HepG2 (cell line): ENCODE measurements around the gene CYSTM1. TPM values are rescaled to one million over a fixed set of nuclear protein-coding genes. Genes with fewer than 3 reads are reported as not detected.

ENCODE experiments used
- CC2D1A ChIP-seq: sonication (generic); formaldehyde crosslinking; IDR thresholded peaks from 2 replicates; pipeline ENCODE4 v1.8.1; 2023; ENCODE audit warnings: mild to moderate bottlenecking, missing genetic modification reagents
- MIER3 ChIP-seq: IDR thresholded peaks from 2 replicates; pipeline ENCODE4 v1.6.1; 2016; ENCODE audit warnings: missing compliant biosample characterization, borderline replicate concordance
- SRY ChIP-seq: sonication (generic); formaldehyde crosslinking; IDR thresholded peaks from 2 replicates; pipeline ENCODE4 v1.8.0; 2022; ENCODE audit warnings: mild to moderate bottlenecking, missing genetic modification reagents
- ZNF101 ChIP-seq: sonication (generic); formaldehyde crosslinking; IDR thresholded peaks from 2 replicates; pipeline ENCODE4 v1.4.0; 2020; ENCODE audit warnings: mild to moderate bottlenecking, low read depth, missing genetic modification reagents, borderline replicate concordance
- ZNF136 ChIP-seq: sonication (generic); formaldehyde crosslinking; IDR thresholded peaks from 2 replicates; pipeline ENCODE4 v1.8.1; 2022; ENCODE audit warnings: low read depth, mild to moderate bottlenecking, moderate library complexity, missing genetic modification reagents
- polyA plus RNA-seq, 8 experiments: library from polyadenylated mRNA; depleted of rRNA in 3 of 8; stranded (reverse) in 7 of 8; unstranded in 1 of 8; fragments of >200 nt; fragmentation: Illumina TruSeq in 4 of 8; extraction: Trizol in 4 of 8; gene quantifications; 2 replicates each; pipeline versions ENCODE4 v1.2.1 to v1.2.3, GENCODE V29; 2011 to 2016; ENCODE audit warnings: low read depth in 4 of 8, missing spikeins in 1 of 8, mixed read lengths in 1 of 8; ENCODE audit not compliant: insufficient read depth in 1 of 8
- total RNA-seq, 5 experiments: library from RNA; depleted of rRNA; stranded (reverse); fragments of >200 nt; fragmentation: Illumina TruSeq; extraction: Trizol; gene quantifications; 2 replicates each; pipeline ENCODE4 v1.2.3, GENCODE V29; 2016; ENCODE audit warnings: low read depth in 1 of 5
- TF ChIP-seq, protein P1 (sequence below): sonication (generic); formaldehyde crosslinking; IDR thresholded peaks from 2 replicates; pipeline ENCODE4 v1.4.0; 2020; ENCODE audit warnings: missing genetic modification reagents, mild to moderate bottlenecking, borderline replicate concordance
- TF ChIP-seq, protein P2 (sequence below): sonication (generic); formaldehyde crosslinking; IDR thresholded peaks from 2 replicates; pipeline ENCODE4 v1.4.0; 2020; ENCODE audit warnings: mild to moderate bottlenecking, missing genetic modification reagents
- TF ChIP-seq, protein P3 (sequence below): IDR thresholded peaks from 2 replicates; pipeline ENCODE4 v1.6.1; 2016; ENCODE audit warnings: missing genetic modification reagents, missing compliant biosample characterization

CYSTM1 gene
- total and polyA plus RNA-seq, 2 of the 13 experiments (the other 11 are each of a cell fraction or from before 2014, with no cell fraction given), result 40.0 to 73.4 TPM

DNA sequence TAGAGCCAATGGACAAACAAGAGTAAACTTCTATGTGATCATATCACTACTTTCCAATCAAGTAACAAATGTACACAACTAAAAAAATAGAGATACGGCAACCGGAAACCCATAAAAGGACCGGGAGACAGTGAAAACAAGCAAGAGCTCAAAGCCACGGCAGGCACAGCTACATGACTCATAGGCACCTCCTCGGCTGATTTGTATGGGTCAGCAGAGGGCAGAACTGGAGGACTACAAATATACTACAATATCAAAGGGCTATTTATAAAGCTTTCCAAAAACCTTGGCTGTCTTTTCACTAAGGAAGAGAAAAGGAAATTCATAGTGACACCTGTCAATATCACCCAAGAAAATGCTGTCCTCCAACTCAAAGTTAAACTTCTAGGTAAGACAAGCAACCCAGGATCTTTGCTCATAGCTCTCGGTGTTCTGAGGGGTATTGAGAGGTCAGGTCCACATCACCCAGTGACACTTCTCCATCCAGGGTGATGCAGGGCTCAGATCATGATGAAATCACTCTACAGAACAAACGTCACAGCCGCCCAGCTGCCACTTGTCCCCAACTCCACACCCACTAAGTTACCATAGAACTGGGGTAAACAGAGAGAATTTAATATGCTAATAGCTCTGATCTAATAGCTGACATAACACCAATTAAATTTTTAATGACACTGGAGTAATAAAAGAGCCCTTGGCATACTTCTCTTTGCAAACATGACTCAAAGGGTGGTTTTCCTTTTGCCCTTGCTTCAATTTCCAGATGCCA lies 86.6 kb downstream of the CYSTM1 start (continued):
- TF ChIP-seq, protein P1, sequence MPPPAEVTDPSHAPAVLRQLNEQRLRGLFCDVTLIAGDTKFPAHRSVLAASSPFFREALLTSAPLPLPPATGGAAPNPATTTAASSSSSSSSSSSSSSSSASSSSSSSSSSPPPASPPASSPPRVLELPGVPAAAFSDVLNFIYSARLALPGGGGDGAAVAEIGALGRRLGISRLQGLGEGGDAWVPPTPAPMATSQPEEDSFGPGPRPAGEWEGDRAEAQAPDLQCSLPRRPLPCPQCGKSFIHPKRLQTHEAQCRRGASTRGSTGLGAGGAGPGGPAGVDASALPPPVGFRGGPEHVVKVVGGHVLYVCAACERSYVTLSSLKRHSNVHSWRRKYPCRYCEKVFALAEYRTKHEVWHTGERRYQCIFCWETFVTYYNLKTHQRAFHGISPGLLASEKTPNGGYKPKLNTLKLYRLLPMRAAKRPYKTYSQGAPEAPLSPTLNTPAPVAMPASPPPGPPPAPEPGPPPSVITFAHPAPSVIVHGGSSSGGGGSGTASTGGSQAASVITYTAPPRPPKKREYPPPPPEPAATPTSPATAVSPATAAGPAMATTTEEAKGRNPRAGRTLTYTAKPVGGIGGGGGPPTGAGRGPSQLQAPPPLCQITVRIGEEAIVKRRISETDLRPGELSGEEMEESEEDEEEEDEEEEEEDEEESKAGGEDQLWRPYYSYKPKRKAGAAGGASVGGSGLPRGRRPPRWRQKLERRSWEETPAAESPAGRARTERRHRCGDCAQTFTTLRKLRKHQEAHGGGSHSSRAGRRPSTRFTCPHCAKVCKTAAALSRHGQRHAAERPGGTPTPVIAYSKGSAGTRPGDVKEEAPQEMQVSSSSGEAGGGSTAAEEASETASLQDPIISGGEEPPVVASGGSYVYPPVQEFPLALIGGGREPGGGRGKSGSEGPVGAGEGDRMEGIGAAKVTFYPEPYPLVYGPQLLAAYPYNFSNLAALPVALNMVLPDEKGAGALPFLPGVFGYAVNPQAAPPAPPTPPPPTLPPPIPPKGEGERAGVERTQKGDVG (CRISPR knock-in tag), result no peak
- TF ChIP-seq ZNF136 (CRISPR knock-in tag) (no peak), CC2D1A (CRISPR knock-in tag) (no peak), MIER3 (CRISPR knock-in tag) (no peak), ZNF101 (CRISPR knock-in tag) (no peak), SRY (CRISPR knock-in tag) (no peak)
- TF ChIP-seq, protein P2, sequence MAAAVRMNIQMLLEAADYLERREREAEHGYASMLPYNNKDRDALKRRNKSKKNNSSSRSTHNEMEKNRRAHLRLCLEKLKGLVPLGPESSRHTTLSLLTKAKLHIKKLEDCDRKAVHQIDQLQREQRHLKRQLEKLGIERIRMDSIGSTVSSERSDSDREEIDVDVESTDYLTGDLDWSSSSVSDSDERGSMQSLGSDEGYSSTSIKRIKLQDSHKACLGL (CRISPR knock-in tag), result no peak
- TF ChIP-seq, protein P3, sequence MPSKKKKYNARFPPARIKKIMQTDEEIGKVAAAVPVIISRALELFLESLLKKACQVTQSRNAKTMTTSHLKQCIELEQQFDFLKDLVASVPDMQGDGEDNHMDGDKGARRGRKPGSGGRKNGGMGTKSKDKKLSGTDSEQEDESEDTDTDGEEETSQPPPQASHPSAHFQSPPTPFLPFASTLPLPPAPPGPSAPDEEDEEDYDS (CRISPR knock-in tag), result peak; percentile 38; the same call in 1 of the 2 replicates
